Endothelial cell of umbilical vein (primary cell): ENCODE data around the gene LMAN2L. TPM values are rescaled to one million over a fixed set of nuclear protein-coding genes. Genes with fewer than 3 reads are reported as not detected.

Source experiments
- BruUV-seq: library from RNA; stranded (reverse); fragments of 400-500 nt; replicated peaks from 2 replicates; lab custom pipeline; 2021; lab: Mats Ljungman, UMichigan
- CTCF ChIA-PET: fragments of 300-600, 350-600 bp; sonication (Branson Sonifier 250); formaldehyde crosslinking; loops from one replicate; lab custom pipeline; 2021; ENCODE audit warnings: antibody characterized with exemption, inconsistent platforms; lab: Charles Lee
- POLR2A ChIA-PET: fragments of 300-600, 350-600 bp; sonication (Branson Sonifier 250); formaldehyde crosslinking; loops from one replicate; lab custom pipeline; 2021; ENCODE audit warnings: antibody characterized with exemption, inconsistent platforms; lab: Charles Lee
- DNase-seq: peaks from one replicate; pipeline ENCODE4 v3.0.0-alpha.2; 2011; ENCODE audit warnings: low read depth, low spot score
- FAIRE-seq: peaks from 2 replicates; lab custom pipeline; 2011; peaks lifted over from hg19 to GRCh38; lab: Jason Lieb, UNC
- H2AFZ ChIP-seq: 2 replicates; pipeline ENCODE4 v1.6.0; 2012; ENCODE audit warnings: low read depth, low read length, control low read depth, inconsistent platforms
- H3K27ac ChIP-seq: 2 replicates; pipeline ENCODE4 v1.5.1; 2011; ENCODE audit warnings: low read depth, mild to moderate bottlenecking, control low read depth, low read length, moderate library complexity; ENCODE audit not compliant: insufficient read depth
- H3K27me3 ChIP-seq, 2 experiments: 2 replicates each; pipeline versions ENCODE4 v1.6.0 to v1.6.1; 2011; ENCODE audit warnings: low read length in 2 of 2, mixed read lengths in 1 of 2; ENCODE audit not compliant: control insufficient read depth in 2 of 2, insufficient read depth in 2 of 2
- H3K36me3 ChIP-seq, 2 experiments: 2 replicates in 1 of 2; 3 replicates in 1 of 2; pipeline ENCODE4 v1.5.1; 2011; ENCODE audit warnings: low read length in 2 of 2, mild to moderate bottlenecking in 1 of 2, moderate library complexity in 1 of 2; ENCODE audit not compliant: control insufficient read depth in 2 of 2, insufficient read depth in 2 of 2; ENCODE audit errors: extremely low read depth in 1 of 2
- H3K4me1 ChIP-seq: 3 replicates; pipeline ENCODE4 v1.5.1; 2011; ENCODE audit warnings: mild to moderate bottlenecking, low read length; ENCODE audit not compliant: control insufficient read depth, insufficient read depth; ENCODE audit errors: extremely low read depth
- H3K4me2 ChIP-seq: 2 replicates; pipeline ENCODE4 v1.6.1; 2011; ENCODE audit warnings: low read length, control low read depth, mixed read lengths; ENCODE audit not compliant: insufficient read depth
- H3K4me3 ChIP-seq, 3 experiments: fragments of 200-600 bp in 1 of 3; sonication (generic), shearing (Covaris generic) in 1 of 3; replicated peaks in 1 of 3; 2 replicates each; pipeline ENCODE4 v1.5.1; 2011 to 2016; ENCODE audit warnings: control low read depth in 3 of 3, low read length in 3 of 3, mild to moderate bottlenecking in 2 of 3, inconsistent platforms in 1 of 3, low read depth in 1 of 3, moderate library complexity in 1 of 3; ENCODE audit not compliant: insufficient read depth in 1 of 3
- H3K79me2 ChIP-seq: 2 replicates; pipeline ENCODE4 v1.6.0; 2012; ENCODE audit warnings: low read length, inconsistent platforms; ENCODE audit not compliant: control insufficient read depth, insufficient read depth
- H3K9ac ChIP-seq: replicated peaks from 2 replicates; pipeline ENCODE3; 2011; ENCODE audit warnings: low read length, control low read depth; ENCODE audit not compliant: insufficient read depth; ENCODE audit errors: extremely low read depth
- H3K9me1 ChIP-seq: replicated peaks from 3 replicates; pipeline ENCODE4 v1.6.0; 2011; ENCODE audit warnings: mild to moderate bottlenecking, low read length; ENCODE audit not compliant: control insufficient read depth, insufficient read depth; ENCODE audit errors: extremely low read depth
- H3K9me3 ChIP-seq: replicated peaks from 2 replicates; pipeline ENCODE4 v1.5.1; 2012; ENCODE audit warnings: low read length, inconsistent platforms; ENCODE audit not compliant: control insufficient read depth, insufficient read depth
- H4K20me1 ChIP-seq: replicated peaks from 2 replicates; pipeline ENCODE3; 2011; ENCODE audit warnings: mild to moderate bottlenecking, low read length; ENCODE audit not compliant: control insufficient read depth, insufficient read depth; ENCODE audit errors: extremely low read depth
- CTCF ChIP-seq, 2 donors: IDR thresholded peaks; 1 replicate in 1 of 2; 2 replicates in 1 of 2; pipeline ENCODE4 v1.5.1; 2011; ENCODE audit warnings: low read length in 2 of 2, mild to moderate bottlenecking in 2 of 2, moderate library complexity in 2 of 2, control low read depth in 1 of 2, inconsistent platforms in 1 of 2, low read depth in 1 of 2; ENCODE audit not compliant: insufficient read depth in 1 of 2; ENCODE audit errors: extremely low read depth in 1 of 2
- EZH2 ChIP-seq: IDR thresholded peaks from 2 replicates; pipeline ENCODE4 v1.6.1; 2012; ENCODE audit warnings: borderline replicate concordance, low read depth, mild to moderate bottlenecking, moderate library complexity, low read length, inconsistent platforms; ENCODE audit not compliant: severe bottlenecking
- FOS ChIP-seq: IDR thresholded peaks from 2 replicates; pipeline ENCODE4 v1.6.1; 2011; ENCODE audit warnings: mild to moderate bottlenecking, low read length, moderate library complexity, borderline replicate concordance; ENCODE audit not compliant: insufficient read depth
- GATA2 ChIP-seq: IDR thresholded peaks from 2 replicates; pipeline ENCODE4 v1.7.0; 2011; ENCODE audit warnings: low read depth, mild to moderate bottlenecking, moderate library complexity, mixed read lengths, low read length; ENCODE audit not compliant: insufficient read length, insufficient read depth
- JUN ChIP-seq: IDR thresholded peaks from 2 replicates; pipeline ENCODE4 v1.6.1; 2011; ENCODE audit warnings: borderline replicate concordance, low read depth; ENCODE audit not compliant: insufficient read length, insufficient read depth
- MAX ChIP-seq: IDR thresholded peaks from 2 replicates; pipeline ENCODE4 v1.6.1; 2011; ENCODE audit not compliant: insufficient read depth, insufficient read length
- MYC ChIP-seq: IDR thresholded peaks from one replicate; pipeline ENCODE4 v1.6.1; 2011; ENCODE audit warnings: mild to moderate bottlenecking, low read depth, low read length
- POLR2A ChIP-seq: IDR thresholded peaks from 2 replicates; pipeline ENCODE4 v1.6.1; 2012; ENCODE audit warnings: low read depth, mild to moderate bottlenecking, control low read depth, low read length
- POLR2AphosphoS5 ChIP-seq: IDR thresholded peaks from 2 replicates; pipeline ENCODE4 v1.6.1; 2012; ENCODE audit warnings: low read depth, mild to moderate bottlenecking, control low read depth, low read length, moderate library complexity; ENCODE audit not compliant: insufficient read depth
- dilution Hi-C: fragments of 300-500 bp; cut with MboI; formaldehyde crosslinking; loops from one replicate; pipeline ENCODE4 v1.15.0; 2019; ENCODE audit warnings: low sequenced_read_pairs; ENCODE audit not compliant: extremely low pct_ligation_motif_present
- intact Hi-C: fragments of 100-400 bp; cut with micrococcal nuclease; formaldehyde crosslinking; loops from one replicate; pipeline ENCODE4 v1.10.0; 2022
- polyA plus RNA-seq, 4 experiments: library from polyadenylated mRNA; depleted of rRNA in 3 of 4; stranded (reverse) in 3 of 4; unstranded in 1 of 4; fragments of >200 nt; gene quantifications; 2 replicates each; pipeline versions ENCODE4 v1.2.1 to v1.2.3, GENCODE V29; 2011 to 2012; ENCODE audit warnings: missing spikeins in 1 of 4
- total RNA-seq: library from RNA; stranded (reverse); gene quantifications from 2 replicates; pipeline ENCODE4 v1.2.3, GENCODE V29; 2021

The LMAN2L gene
- total and polyA plus RNA-seq, 2 donors (not counting 3 experiments of a cell fraction or from before 2014, with no cell fraction given) = 15.4 to 20.5 TPM

- FAIRE-seq (no peak), DNase-seq (no peak)
- ChIA-PET CTCF (interaction anchor here (1.6 kb wide), 1 partner anchor 205 kb away, joined by 3 read pairs; no protein-coding TSS in a partner anchor), POLR2A (no interaction called here)
- no peak for TF ChIP-seq POLR2A
- no peak for TF ChIP-seq EZH2
- no peak for TF ChIP-seq MAX
- TF ChIP-seq MYC = no peak
- TF ChIP-seq GATA2 = no peak
- TF ChIP-seq JUN = no peak
- TF ChIP-seq POLR2AphosphoS5 = no peak
- TF ChIP-seq FOS = no peak
- TF ChIP-seq CTCF (IDR thresholded peaks at IDR 0.05; ENCODE audit: extremely low read depth in 1 of 2, insufficient read depth in 1 of 2, low read depth in 1 of 2, low read length in 2 of 2) = no peak
- H3K79me2 ChIP-seq = no peaks in the 10 kb centered on the region
- no peaks in the 10 kb centered on the region for H4K20me1 ChIP-seq
- no peak overlapping the region for H3K9ac ChIP-seq
- H3K4me1 ChIP-seq = peaks cover 16% of the 10 kb centered on the region
- no peaks in the 10 kb centered on the region for H3K9me1 ChIP-seq
- no peaks in the 10 kb centered on the region for H3K27me3 ChIP-seq
- H3K27ac ChIP-seq = no peak overlapping the region
- H3K36me3 ChIP-seq = no peaks in the 10 kb centered on the region
- H3K4me3 ChIP-seq = no peak overlapping the region
- intact Hi-C loops = no loop called here
- BruUV-seq = no TSS peak
- H3K9me3 ChIP-seq = no peaks in the 10 kb centered on the region
- dilution Hi-C loops = no loop called here
- H2AFZ ChIP-seq = no peak overlapping the region
- H3K4me2 ChIP-seq = no peak overlapping the region
These were observed 19.1 kb upstream of the LMAN2L start for GRCh38 chr2:96758987-96759386.
